GM10266 (cell line): ENCODE results near the gene LGALSL.
A peak's percentile ranks its signal among the peaks of the same experiment; 100 is the strongest.
"Not testable (repeated sequence)": the region's sequence is repeated elsewhere in the genome, so short reads cannot be mapped to it uniquely, and the experiment has no call there.

Experiments used
- DNase-seq: peaks from one replicate; pipeline ENCODE4 v3.0.0; 2012; ENCODE audit errors: extremely low spot score
- TF ChIP-seq, protein P1 (sequence below): IDR thresholded peaks from 2 replicates; pipeline ENCODE4 v1.5.1; 2012; ENCODE audit warnings: mild to moderate bottlenecking, low read depth; ENCODE audit not compliant: control insufficient read depth, insufficient read depth; ENCODE audit errors: missing control alignments

LGALSL gene

DNA sequence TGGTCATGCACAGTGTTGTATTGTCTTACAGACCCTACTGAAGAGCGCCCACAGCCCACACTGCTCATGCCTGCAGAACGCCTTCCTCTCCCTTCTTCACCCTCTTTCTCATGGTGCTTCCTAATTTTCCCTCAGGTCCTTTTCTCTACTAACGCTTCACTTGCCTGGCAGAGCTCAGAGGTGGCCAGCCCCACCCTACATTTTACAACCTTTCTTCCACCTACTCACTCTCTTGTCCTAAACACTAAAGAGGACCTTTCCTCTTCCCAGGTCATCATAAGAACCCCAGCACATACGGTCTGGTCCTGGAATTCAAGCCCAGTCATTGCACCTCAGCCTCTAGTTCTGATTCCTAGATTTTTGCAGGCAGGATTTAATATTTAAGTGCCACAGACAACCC, 11.7 kb upstream of the LGALSL start:
- TF ChIP-seq, protein P1, sequence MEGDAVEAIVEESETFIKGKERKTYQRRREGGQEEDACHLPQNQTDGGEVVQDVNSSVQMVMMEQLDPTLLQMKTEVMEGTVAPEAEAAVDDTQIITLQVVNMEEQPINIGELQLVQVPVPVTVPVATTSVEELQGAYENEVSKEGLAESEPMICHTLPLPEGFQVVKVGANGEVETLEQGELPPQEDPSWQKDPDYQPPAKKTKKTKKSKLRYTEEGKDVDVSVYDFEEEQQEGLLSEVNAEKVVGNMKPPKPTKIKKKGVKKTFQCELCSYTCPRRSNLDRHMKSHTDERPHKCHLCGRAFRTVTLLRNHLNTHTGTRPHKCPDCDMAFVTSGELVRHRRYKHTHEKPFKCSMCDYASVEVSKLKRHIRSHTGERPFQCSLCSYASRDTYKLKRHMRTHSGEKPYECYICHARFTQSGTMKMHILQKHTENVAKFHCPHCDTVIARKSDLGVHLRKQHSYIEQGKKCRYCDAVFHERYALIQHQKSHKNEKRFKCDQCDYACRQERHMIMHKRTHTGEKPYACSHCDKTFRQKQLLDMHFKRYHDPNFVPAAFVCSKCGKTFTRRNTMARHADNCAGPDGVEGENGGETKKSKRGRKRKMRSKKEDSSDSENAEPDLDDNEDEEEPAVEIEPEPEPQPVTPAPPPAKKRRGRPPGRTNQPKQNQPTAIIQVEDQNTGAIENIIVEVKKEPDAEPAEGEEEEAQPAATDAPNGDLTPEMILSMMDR = no peak
- DNase-seq = no peak

DNA sequence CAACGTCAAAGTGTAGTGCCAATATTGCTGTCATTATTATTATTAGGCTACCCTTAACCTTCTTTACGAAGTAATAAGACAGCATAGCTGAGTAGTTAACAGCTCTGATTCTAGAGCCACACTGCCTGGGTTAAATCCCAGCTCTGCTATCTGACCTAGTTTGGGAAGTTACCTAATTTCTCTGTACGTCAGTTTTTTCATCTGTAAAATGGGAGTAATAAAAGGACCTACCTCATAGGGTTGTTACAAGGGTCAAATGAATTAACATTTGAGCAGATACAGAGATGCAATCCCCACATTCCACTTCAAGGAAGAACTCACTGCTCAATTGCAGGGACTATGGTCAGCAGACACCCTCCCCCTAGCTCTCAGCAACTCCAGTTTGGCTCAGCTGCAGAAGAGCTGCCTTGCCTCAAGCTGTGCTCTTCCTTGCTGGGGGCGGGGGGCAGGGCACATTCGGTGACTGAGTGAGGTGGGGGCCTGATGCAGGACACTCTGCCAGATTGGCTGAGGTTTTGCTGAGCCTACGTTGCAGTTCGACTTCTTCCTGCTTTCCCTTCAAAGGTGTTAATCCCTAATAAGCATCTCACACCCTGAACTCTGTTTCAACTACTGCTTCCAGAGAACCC, 11.0 kb upstream of the LGALSL start:
- DNase-seq = no peak
- TF ChIP-seq, protein P1 = no peak

DNA sequence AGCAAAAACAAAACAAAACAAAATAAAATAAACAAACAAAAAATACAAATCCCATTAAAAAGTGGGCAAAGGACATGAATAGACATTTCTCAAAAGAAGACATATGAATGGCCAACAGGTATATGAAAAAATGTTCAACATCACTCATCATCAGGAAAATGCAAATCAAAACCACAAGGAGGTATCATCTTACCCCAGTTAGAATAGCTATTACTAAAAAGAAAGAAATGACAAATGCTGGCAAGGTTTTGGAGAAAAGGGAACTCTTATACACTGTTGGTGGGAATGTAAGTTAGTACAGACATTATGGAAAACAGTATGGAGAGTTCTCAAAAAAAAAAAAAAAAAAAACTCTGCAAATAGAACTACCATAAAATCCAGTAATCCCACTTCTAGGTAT, 8.0 kb upstream of the LGALSL start:
- not testable (repeated sequence) for DNase-seq

DNA sequence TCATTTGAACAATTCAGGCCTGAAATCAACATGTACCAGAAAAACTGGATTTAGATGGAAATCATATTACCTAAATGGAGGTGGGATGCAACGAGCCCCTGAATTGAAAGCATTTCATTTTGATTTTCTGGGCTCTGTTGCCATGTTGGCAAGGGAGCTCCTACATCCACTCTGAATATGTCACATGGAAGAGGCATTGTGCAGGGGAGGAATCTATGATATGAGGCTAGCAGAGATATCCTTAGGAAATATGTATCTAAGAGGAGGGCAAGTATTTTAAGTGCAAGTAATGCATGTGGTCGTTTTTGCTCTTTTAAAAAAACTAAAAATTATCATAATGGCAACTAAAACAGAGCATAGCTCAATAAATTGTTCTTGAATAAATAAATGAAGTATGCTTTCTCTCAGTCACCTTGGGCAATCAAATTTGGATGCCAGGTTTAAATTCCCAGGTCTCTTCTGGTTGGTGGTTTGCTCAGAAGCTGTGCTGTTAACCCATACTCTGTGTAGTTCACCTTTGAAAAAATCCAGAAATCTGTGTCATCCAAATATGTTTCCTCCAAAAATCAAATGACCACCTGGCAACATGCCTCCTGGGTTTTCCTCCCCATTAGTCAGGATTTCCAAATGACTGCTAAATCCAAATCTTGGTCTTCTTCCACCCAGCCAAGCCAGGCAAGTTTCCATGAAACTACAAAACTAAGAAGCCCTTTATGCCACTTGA, 6.5 kb upstream of the LGALSL start:
- no peak for DNase-seq
- TF ChIP-seq, protein P1 = no peak

DNA sequence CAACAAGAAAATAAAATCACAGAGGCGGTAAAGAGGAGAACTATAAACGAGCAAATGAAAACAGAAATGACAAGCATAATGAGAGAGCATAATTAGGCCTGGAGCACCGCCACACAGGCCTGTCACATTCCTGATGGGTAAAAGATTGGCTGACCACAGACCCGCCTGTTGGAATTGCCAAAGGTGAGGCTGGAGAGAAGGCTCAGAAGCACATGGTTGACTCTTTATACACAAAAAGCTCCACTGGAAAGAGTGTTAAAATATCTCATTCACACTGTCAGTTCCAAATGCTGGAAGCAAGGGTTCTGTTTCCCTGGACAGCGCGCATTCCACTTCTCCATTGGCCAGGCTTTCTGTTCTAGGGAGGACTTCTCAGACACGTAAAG, 5.9 kb upstream of the LGALSL start:
- TF ChIP-seq, protein P1 = no peak
- no peak for DNase-seq

DNA sequence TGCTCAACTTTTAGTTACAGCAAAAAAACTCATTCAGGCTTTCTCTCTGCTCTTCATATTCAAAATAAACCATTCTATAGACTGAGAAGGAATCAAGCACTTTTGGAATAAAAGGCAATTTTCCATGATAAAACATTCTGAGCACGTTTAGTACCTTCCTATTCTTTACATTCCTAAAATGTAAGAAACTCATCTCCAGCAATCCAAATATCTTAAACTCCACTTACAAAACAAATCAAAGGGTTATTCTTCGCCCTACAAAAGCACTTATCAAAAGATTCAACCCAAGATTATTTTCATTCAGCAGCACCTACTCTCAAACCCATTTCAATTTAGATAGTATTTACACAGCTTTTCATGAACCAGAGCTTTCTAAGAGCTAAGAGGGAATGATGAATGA, 2.9 kb upstream of the LGALSL start:
- no peak for DNase-seq

DNA sequence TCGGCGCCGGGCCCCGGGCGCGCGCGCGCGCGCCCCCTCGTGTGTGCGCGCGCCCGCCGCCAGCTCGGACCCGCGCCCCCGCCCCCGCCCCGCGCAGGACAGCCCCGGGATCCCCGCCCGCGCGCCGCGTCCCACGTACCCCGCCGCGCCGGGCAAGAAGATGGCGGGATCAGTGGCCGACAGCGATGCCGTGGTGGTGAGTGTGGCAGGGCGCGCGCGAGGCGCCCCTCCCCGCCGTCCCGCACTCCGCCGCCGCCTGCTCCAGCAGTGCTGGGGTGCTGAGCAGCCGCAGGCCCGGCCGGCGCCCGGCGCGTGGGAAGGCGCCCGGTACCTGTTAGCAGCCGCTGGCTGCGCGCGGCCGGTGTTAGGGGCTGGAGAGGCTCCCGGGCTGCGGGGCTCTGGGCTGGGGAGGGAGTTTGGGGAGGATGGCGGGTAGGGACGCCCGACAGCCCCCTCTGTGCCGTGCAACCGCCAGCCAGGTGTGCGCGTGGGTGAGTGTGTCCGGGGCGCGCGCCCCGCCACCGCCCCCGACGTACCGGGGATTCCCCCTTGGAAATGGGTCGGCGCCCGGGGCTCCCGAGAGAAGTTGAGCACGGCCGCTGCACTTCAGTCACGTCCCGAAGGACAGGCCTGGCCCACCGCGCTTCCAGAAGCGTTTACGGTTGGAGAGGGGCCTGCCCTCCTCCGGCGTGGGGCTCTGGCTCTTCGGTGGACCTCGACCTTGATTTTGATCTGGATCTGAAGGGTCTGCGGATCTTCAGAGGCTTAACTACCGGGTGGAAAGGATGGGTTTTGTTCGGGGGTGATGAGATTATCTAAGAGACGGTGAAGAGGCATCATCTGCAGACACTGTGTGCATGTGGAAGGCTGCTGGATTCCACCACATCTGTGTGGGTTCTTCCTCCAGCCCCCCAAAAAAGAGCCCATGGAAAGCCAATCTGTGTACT, 697 bp downstream of the LGALSL start:
- TF ChIP-seq, protein P1 = no peak
- DNase-seq = peak; percentile 90

More for the DNA sequence above, 2.9 kb upstream of the LGALSL start:
- TF ChIP-seq, protein P1 = no peak
